ENCODE measurements around the gene KCNIP3.

The KCNIP3 gene

DNA sequence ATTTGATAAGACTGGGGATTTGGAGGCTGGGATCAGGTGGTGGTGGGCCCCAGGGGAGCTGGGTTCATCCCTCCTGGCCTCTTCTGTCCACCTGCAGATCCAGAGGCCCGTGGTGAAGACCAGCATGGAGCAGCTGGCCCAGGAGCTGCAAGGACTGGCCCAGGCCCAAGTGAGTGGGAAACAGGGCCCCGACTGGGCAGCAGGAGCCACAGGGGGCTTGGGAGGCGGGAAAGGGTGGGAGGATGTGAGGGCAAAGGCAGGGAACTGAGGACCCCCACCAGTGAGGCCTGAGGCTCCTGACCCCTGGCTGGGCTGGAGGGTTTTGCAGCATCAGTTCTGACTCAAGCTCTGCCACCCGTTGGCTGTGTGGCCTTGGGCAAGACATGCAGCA lies 11.6 kb upstream of the KCNIP3 start:
- DNase-seq (ENCODE audit: low read depth) = no peak
- no peak overlapping the region for H3K4me3 ChIP-seq (ENCODE audit: low read length)
- TF ChIP-seq CTCF (conservative IDR thresholded peaks at IDR 0.05; ENCODE audit: low read depth, low read length) = no peak

GRCh38 chr2:95287336-95287735 lies 9.8 kb upstream of the KCNIP3 start:
- no peak for DNase-seq (ENCODE audit: low read depth)
- no peak overlapping the region for H3K4me3 ChIP-seq (ENCODE audit: low read length)
- no peak for TF ChIP-seq CTCF (conservative IDR thresholded peaks at IDR 0.05; ENCODE audit: low read depth, low read length)

GRCh38 chr2:95287806-95288205 lies 9.3 kb upstream of the KCNIP3 start:
- TF ChIP-seq CTCF (conservative IDR thresholded peaks at IDR 0.05; ENCODE audit: low read depth, low read length) = no peak

DNA sequence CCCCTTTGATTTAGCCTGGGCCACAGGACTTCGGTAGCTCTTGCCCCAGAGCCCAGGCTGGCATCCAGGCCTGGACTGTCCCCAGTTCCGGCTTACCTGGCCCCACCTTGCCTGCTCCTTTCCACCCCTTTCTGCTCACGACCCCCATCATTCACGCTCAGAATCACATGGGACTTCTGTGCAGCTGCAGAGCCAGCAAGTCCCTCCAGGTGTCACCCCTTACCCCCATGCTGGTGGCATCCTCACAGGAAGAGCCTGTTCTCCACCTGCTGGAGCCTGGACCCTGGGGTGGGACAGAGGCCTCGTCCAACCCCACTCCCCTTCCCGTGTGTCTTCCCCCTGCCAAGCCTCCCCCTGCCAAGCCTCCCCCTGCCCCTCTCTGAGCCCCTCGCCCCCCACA lies 7.9 kb upstream of the KCNIP3 start:
- TF ChIP-seq CTCF (conservative IDR thresholded peaks at IDR 0.05; ENCODE audit: low read depth, low read length) = no peak
- H3K4me3 ChIP-seq (ENCODE audit: low read length) = no peak overlapping the region
- DNase-seq (ENCODE audit: low read depth) = no peak

More at GRCh38 chr2:95287806-95288205, 9.3 kb upstream of the KCNIP3 start:
- no peak overlapping the region for H3K4me3 ChIP-seq (ENCODE audit: low read length)
- no peak for DNase-seq (ENCODE audit: low read depth)

GRCh38 chr2:95291222-95291621 lies 5.9 kb upstream of the KCNIP3 start:
- DNase-seq (ENCODE audit: low read depth) = no peak
- H3K4me3 ChIP-seq (ENCODE audit: low read length) = no peak overlapping the region
- TF ChIP-seq CTCF (conservative IDR thresholded peaks at IDR 0.05; ENCODE audit: low read depth, low read length) = no peak

GRCh38 chr2:95292623-95293260 lies 4.4 kb upstream of the KCNIP3 start:
- no peak overlapping the region for H3K4me3 ChIP-seq (ENCODE audit: low read length)
- no peak for DNase-seq (ENCODE audit: low read depth)
- no peak for TF ChIP-seq CTCF (conservative IDR thresholded peaks at IDR 0.05; ENCODE audit: low read depth, low read length)

DNA sequence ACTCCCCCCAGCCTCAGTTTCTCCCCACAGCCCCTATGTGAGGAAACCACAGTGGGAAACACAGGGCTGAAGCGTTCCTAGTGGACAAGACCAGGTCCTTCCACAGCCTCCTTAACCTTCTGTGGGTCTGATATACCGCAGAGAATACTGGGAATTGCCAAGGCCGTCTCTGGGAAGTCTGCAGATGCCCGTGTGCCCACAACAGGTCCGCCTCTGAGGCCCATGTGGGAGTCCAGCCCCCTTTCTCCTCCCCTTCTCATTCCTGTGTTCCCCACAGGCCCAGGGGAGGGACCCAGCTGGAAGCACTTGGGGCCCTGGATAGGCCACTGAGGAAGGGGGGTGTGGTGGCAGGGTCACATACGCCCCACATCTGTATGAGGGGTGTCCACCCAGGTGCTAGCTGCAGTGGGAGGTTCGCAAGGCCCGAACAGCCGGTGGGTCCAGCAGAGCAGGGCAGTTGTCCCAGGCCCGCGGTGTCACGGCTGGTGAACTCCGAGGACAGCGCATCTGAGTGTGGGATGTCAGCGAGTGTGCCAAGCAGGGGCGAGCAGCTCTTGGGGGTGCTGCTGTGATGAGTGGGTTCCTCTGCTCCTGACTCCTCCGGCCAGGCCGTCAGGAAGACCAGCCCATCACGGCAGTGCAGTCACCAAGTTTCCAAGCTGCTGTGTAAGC lies 2.4 kb upstream of the KCNIP3 start:
- TF ChIP-seq CTCF (conservative IDR thresholded peaks at IDR 0.05; ENCODE audit: low read depth, low read length) = no peak
- H3K4me3 ChIP-seq (ENCODE audit: low read length) = no peak overlapping the region
- no peak for DNase-seq (ENCODE audit: low read depth)
